Muscle layer of duodenum (tissue), 2 donors: ENCODE measurements around the gene KIF22.

ENCODE experiments used
- H3K27ac ChIP-seq: one replicate; pipeline ENCODE4 v1.7.0; 2013; ENCODE audit warnings: mild to moderate bottlenecking, low read length
- H3K27me3 ChIP-seq: one replicate; pipeline ENCODE4 v1.7.0; 2013; ENCODE audit warnings: low read depth, mild to moderate bottlenecking, control low read depth, low read length
- H3K36me3 ChIP-seq, 2 donors: one replicate each; pipeline ENCODE4 v1.7.0; 2013; ENCODE audit warnings: low read length in 2 of 2, control low read depth in 1 of 2, mild to moderate bottlenecking in 1 of 2; ENCODE audit not compliant: insufficient read depth in 2 of 2, control insufficient read depth in 1 of 2
- H3K4me1 ChIP-seq, 2 donors: one replicate each; pipeline ENCODE4 v1.7.0; 2013; ENCODE audit warnings: low read length in 2 of 2, mild to moderate bottlenecking in 2 of 2, control low read depth in 1 of 2, moderate library complexity in 1 of 2; ENCODE audit not compliant: insufficient read depth in 2 of 2, control insufficient read depth in 1 of 2
- H3K4me3 ChIP-seq, 2 donors: one replicate each; pipeline ENCODE4 v1.7.0; 2013; ENCODE audit warnings: low read length in 2 of 2, low read depth in 1 of 2, mild to moderate bottlenecking in 1 of 2
- H3K9me3 ChIP-seq, 2 donors: one replicate each; pipeline ENCODE4 v1.7.0; 2013; ENCODE audit warnings: low read length in 2 of 2, control low read depth in 1 of 2, mild to moderate bottlenecking in 1 of 2; ENCODE audit not compliant: control insufficient read depth in 1 of 2
- donor health status: healthy.

The KIF22 gene

GRCh38 chr16:29811896-29812665 lies 21.5 kb downstream of the KIF22 start, which contains the start of gene PRRT2:
Gene PRRT2 (plus strand): TSS chr16:29812193. CDS start chr16:29813055, 862 bp downstream.
- Histone ChIP-seq H3K9me3 (no peaks in the 10 kb centered on the region), H3K36me3 (peaks cover 6 to 13% of the 10 kb centered on the region in 2 donors), H3K4me1 (peaks cover 25 to 82% of the 10 kb centered on the region in 2 donors), H3K4me3 (peak within 1 kb of the TSS; percentile 69 to 77), H3K27me3 (no peaks in the 10 kb centered on the region), H3K27ac (peak within 1 kb of the TSS; percentile 67)

DNA sequence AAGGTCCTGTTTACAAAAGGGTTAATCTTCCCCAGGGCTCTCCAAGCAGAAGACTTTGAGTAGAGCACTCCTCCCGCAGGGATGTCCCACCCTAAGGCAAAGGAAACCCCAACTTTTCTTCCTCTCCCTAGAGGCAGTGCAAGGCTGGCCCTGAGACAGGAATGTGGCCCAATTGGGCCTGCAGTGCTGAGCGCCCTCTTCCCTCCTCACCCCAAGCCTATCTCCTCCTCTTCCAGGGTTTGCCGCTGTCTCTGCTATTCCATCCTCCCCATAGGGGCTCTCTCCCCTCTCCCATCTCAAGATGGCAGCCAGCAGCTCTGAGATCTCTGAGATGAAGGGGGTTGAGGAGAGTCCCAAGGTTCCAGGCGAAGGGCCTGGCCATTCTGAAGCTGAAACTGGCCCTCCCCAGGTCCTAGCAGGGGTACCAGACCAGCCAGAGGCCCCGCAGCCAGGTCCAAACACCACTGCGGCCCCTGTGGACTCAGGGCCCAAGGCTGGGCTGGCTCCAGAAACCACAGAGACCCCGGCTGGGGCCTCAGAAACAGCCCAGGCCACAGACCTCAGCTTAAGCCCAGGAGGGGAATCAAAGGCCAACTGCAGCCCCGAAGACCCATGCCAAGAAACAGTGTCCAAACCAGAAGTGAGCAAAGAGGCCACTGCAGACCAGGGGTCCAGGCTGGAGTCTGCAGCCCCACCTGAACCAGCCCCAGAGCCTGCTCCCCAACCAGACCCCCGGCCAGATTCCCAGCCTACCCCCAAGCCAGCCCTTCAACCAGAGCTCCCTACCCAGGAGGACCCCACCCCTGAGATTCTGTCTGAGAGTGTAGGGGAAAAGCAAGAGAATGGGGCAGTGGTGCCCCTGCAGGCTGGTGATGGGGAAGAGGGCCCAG lies 22.4 kb downstream of the KIF22 start:
- peaks cover 6 to 13% of the 10 kb centered on the region in 2 donors for H3K36me3 ChIP-seq
- H3K27me3 ChIP-seq: no peaks in the 10 kb centered on the region
- no peak overlapping the region for H3K27ac ChIP-seq
- H3K4me1 ChIP-seq: peaks cover 25 to 84% of the 10 kb centered on the region in 2 donors
- peak overlapping the region; percentile 30 to 77 for H3K4me3 ChIP-seq
- H3K9me3 ChIP-seq: no peaks in the 10 kb centered on the region

- Histone ChIP-seq H3K27me3 (no peaks in the 10 kb centered on the region), H3K4me3 (peak overlapping the region in 1 of 2 donors; percentile 77), H3K36me3 (peaks cover 2 to 14% of the 10 kb centered on the region in 2 donors), H3K4me1 (peaks cover 17 to 75% of the 10 kb centered on the region in 2 donors), H3K9me3 (no peaks in the 10 kb centered on the region), H3K27ac (no peak overlapping the region)
These were observed 23.4 kb downstream of the KIF22 start for GRCh38 chr16:29813644-29814562.

DNA sequence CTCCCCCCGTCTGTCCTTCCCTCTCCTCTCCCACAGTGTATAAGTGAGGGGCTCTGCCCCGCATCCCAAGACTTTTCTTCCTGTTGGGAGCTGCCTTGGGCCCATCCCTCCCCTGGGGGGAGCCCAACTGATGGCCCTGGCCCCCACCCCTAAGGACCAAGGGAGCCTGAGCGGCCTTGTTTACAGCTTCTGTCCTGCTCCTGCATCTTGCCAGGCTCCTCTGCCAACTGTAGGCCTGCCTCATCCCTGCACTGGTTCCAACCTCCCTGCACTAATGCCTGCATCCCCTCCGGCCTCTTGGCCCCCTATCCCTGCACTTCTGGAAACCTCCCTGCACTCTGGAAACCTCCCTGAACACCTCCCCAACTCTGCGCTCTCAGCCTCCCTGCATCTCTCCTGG lies 24.0 kb downstream of the KIF22 start:
- no peaks in the 10 kb centered on the region for H3K27me3 ChIP-seq
- H3K9me3 ChIP-seq: no peaks in the 10 kb centered on the region
- peaks cover 12 to 73% of the 10 kb centered on the region in 2 donors for H3K4me1 ChIP-seq
- peaks cover 4 to 12% of the 10 kb centered on the region in 2 donors for H3K36me3 ChIP-seq
- H3K4me3 ChIP-seq: peak overlapping the region in 1 of 2 donors; percentile 85
- no peak overlapping the region for H3K27ac ChIP-seq

GRCh38 chr16:29815032-29815721 lies 24.6 kb downstream of the KIF22 start:
- Histone ChIP-seq H3K27ac (no peak overlapping the region), H3K4me1 (peaks cover 16 to 73% of the 10 kb centered on the region in 2 donors), H3K36me3 (peaks cover 4 to 6% of the 10 kb centered on the region in 2 donors), H3K4me3 (peak overlapping the region; percentile 83 to 85), H3K27me3 (no peaks in the 10 kb centered on the region), H3K9me3 (no peaks in the 10 kb centered on the region)

DNA sequence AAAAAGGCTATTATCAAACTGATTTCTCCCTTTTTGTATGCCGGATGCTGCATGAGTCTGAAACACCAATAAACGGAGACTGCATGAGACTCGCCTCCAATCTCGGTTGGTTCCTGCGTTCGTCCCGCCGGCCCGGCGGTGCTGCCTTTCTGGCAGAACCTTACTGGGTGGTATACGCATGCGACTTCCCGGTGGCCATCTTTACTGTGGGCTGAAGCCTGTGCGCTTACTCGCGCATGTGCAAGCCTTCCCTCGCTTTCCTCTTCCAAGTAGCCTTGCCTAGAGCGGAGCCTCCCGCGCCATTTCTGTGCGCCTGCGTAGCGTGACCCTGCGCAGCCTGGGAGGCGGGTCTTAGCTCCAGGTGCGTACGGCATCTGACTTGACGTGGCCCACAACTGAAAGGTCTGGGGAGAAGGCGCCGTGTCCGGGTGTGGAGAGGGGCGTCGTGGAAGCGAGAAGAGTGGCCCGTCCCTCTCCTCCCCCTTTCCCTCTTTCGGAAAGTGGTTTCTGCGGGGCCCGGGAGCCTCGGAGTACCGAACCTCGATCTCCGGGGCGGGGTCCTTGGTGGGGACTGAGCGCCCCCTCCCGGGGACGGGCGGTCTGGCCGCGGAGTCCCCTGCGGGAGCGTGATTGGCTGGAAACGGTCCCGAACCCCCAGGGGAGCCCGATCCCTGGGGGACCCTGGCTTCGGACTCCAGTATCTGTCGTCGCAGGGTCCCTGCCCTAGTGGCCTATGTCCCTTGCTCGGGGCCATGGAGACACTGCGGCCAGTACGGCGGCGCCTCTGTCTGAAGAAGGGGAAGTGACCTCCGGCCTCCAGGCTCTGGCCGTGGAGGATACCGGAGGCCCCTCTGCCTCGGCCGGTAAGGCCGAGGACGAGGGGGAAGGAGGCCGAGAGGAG lies 25.5 kb downstream of the KIF22 start, which contains the start of gene PAGR1:
PAGR1 (plus strand) TSS at position 360 of the 901 bp plus-strand sequence; CDS start at position 734, 374 bp downstream.
- Histone ChIP-seq H3K36me3 (peaks cover 4 to 6% of the 10 kb centered on the region in 2 donors), H3K27me3 (no peaks in the 10 kb centered on the region), H3K9me3 (no peaks in the 10 kb centered on the region), H3K27ac (peak within 1 kb of the TSS; percentile 90), H3K4me3 (peak within 1 kb of the TSS; percentile 83 to 85), H3K4me1 (peaks cover 8 to 66% of the 10 kb centered on the region in 2 donors)

GRCh38 chr16:29816694-29817441 lies 26.3 kb downstream of the KIF22 start:
- peaks cover 4 to 10% of the 10 kb centered on the region in 2 donors for H3K36me3 ChIP-seq
- no peaks in the 10 kb centered on the region for H3K27me3 ChIP-seq
- H3K4me1 ChIP-seq: peaks cover 13 to 73% of the 10 kb centered on the region in 2 donors
- H3K9me3 ChIP-seq: no peaks in the 10 kb centered on the region
- peak overlapping the region; percentile 83 to 85 for H3K4me3 ChIP-seq
- peak overlapping the region; percentile 90 for H3K27ac ChIP-seq

DNA sequence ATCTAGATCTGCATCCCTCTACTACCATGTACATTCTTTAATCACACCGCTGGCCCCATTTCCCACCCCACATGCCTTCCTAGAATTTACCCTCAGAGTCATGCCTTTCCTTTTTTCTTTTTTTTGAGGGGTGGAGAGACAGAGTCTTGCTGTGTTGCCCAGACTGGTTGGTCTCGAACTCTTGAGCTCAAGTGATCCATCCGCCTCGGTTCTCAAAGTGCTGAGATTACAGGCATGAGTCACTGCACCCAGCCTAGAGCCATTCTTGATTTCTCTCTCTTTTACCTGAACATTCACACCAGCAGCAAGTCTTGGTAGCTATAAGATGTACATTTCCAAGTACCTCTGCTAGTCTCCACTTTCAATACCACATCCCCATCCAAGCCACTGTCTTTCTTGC lies 27.5 kb downstream of the KIF22 start:
- no peaks in the 10 kb centered on the region for H3K27me3 ChIP-seq
- peaks cover 18 to 70% of the 10 kb centered on the region in 2 donors for H3K4me1 ChIP-seq
- no peak overlapping the region for H3K27ac ChIP-seq
- no peak overlapping the region for H3K4me3 ChIP-seq
- no peaks in the 10 kb centered on the region for H3K9me3 ChIP-seq
- peaks cover 4 to 12% of the 10 kb centered on the region in 2 donors for H3K36me3 ChIP-seq

GRCh38 chr16:29819506-29819905 lies 29.0 kb downstream of the KIF22 start:
- H3K9me3 ChIP-seq: no peaks in the 10 kb centered on the region
- no peaks in the 10 kb centered on the region for H3K27me3 ChIP-seq
- H3K4me3 ChIP-seq: peak overlapping the region; percentile 74 to 96
- peak overlapping the region; percentile 99 for H3K27ac ChIP-seq
- peaks cover 4 to 12% of the 10 kb centered on the region in 2 donors for H3K36me3 ChIP-seq
- peaks cover 18 to 63% of the 10 kb centered on the region in 2 donors for H3K4me1 ChIP-seq
